GM12891 (cell line): ENCODE data around the gene PRDX6.
"Not testable (repeated sequence)": the region's sequence is repeated elsewhere in the genome, so short reads cannot be mapped to it uniquely, and the experiment has no call there.

ENCODE experiments used
- DNase-seq: peaks from one replicate; pipeline ENCODE4 v3.0.0; 2011; ENCODE audit warnings: low spot score; ENCODE audit not compliant: insufficient read length
- FAIRE-seq: peaks from 2 replicates; lab custom pipeline; 2011; peaks lifted over from hg19 to GRCh38; lab: Jason Lieb, UNC
- PAX5 ChIP-seq: IDR thresholded peaks from 2 replicates; pipeline ENCODE4 v1.6.1; 2011; ENCODE audit warnings: low read length, moderate library complexity, mild to moderate bottlenecking; ENCODE audit not compliant: insufficient read depth, severe bottlenecking
- POLR2A ChIP-seq: IDR thresholded peaks from 2 replicates; pipeline ENCODE4 v1.6.1; 2011; ENCODE audit warnings: low read depth, low read length, control low read depth
- POLR2AphosphoS5 ChIP-seq: IDR thresholded peaks from 2 replicates; pipeline ENCODE4 v1.6.1; 2011; ENCODE audit warnings: low read depth, low read length, control low read depth
- POU2F2 ChIP-seq: IDR thresholded peaks from 2 replicates; pipeline ENCODE4 v1.6.1; 2011; ENCODE audit warnings: low read depth, mild to moderate bottlenecking, control low read depth, low read length, moderate library complexity
- SPI1 ChIP-seq: IDR thresholded peaks from 2 replicates; pipeline ENCODE4 v1.6.1; 2011; ENCODE audit warnings: low read depth, low read length, control low read depth
- TAF1 ChIP-seq: IDR thresholded peaks from 2 replicates; pipeline ENCODE4 v1.6.1; 2011; ENCODE audit warnings: low read depth, low read length, control low read depth

The PRDX6 gene

GRCh38 chr1:173478094-173478674 is 1.0 kb downstream of the PRDX6 start:
- no peak for FAIRE-seq
- TF ChIP-seq TAF1: no peak
- TF ChIP-seq POLR2A: no peak
- TF ChIP-seq POLR2AphosphoS5: no peak
- no peak for TF ChIP-seq POU2F2
- TF ChIP-seq PAX5: no peak
- no peak for TF ChIP-seq SPI1
- no peak for DNase-seq

- DNase-seq (no peak), FAIRE-seq (no peak)
- TF ChIP-seq POLR2AphosphoS5: no peak
- no peak for TF ChIP-seq PAX5
- no peak for TF ChIP-seq SPI1
- TF ChIP-seq POLR2A: no peak
- no peak for TF ChIP-seq TAF1
- no peak for TF ChIP-seq POU2F2
Measured at GRCh38 chr1:173479649-173480048, 2.5 kb downstream of the PRDX6 start.

- DNase-seq (no peak), FAIRE-seq (no peak)
- TF ChIP-seq SPI1: no peak
- TF ChIP-seq POU2F2: no peak
Measured at GRCh38 chr1:173481195-173481772, 4.1 kb downstream of the PRDX6 start.

- no peak for DNase-seq
- FAIRE-seq: no peak
- TF ChIP-seq TAF1 (no peak), POLR2AphosphoS5 (no peak), PAX5 (no peak), SPI1 (no peak), POU2F2 (no peak), POLR2A (no peak)
Measured at GRCh38 chr1:173482683-173483082, 5.5 kb downstream of the PRDX6 start.

- DNase-seq: no peak
- FAIRE-seq: no peak
- TF ChIP-seq POLR2A (no peak), POU2F2 (no peak), POLR2AphosphoS5 (no peak), SPI1 (no peak), PAX5 (no peak), TAF1 (no peak)
Measured at GRCh38 chr1:173484276-173484675, 7.1 kb downstream of the PRDX6 start.

- FAIRE-seq: peak; percentile 51
Measured at GRCh38 chr1:173485401-173485800, 8.3 kb downstream of the PRDX6 start.

GRCh38 chr1:173488001-173488400 is 10.9 kb downstream of the PRDX6 start:
- FAIRE-seq (no peak), DNase-seq (no peak)
- TF ChIP-seq PAX5: no peak
- TF ChIP-seq POLR2AphosphoS5: no peak
- no peak for TF ChIP-seq POLR2A
- no peak for TF ChIP-seq SPI1
- no peak for TF ChIP-seq TAF1
- TF ChIP-seq POU2F2: no peak

More at GRCh38 chr1:173485401-173485800, 8.3 kb downstream of the PRDX6 start:
- no peak for DNase-seq
- no peak for TF ChIP-seq PAX5

GRCh38 chr1:173489149-173489600 is 12.0 kb downstream of the PRDX6 start:
- TF ChIP-seq POLR2A (no peak), SPI1 (no peak)
- DNase-seq: no peak
- no peak for FAIRE-seq

- FAIRE-seq (no peak), DNase-seq (no peak)
- TF ChIP-seq SPI1: no peak
- TF ChIP-seq POU2F2: no peak
- no peak for TF ChIP-seq PAX5
- no peak for TF ChIP-seq TAF1
- TF ChIP-seq POLR2A: no peak
- TF ChIP-seq POLR2AphosphoS5: no peak
Measured at GRCh38 chr1:173489929-173490328, 12.8 kb downstream of the PRDX6 start.

GRCh38 chr1:173491508-173491907 is 14.4 kb downstream of the PRDX6 start:
- DNase-seq: no peak
- no peak for TF ChIP-seq PAX5
- TF ChIP-seq POLR2AphosphoS5: no peak
- TF ChIP-seq SPI1: no peak
- TF ChIP-seq POLR2A: no peak
- FAIRE-seq: no peak

GRCh38 chr1:173493125-173493524 is 16.0 kb downstream of the PRDX6 start:
- not testable (repeated sequence) for FAIRE-seq

More at GRCh38 chr1:173493125-173493524, 16.0 kb downstream of the PRDX6 start:
- DNase-seq: not testable (repeated sequence)
